GM10266 (cell line): ENCODE results near the gene SOX14.

Experiments
- DNase-seq: peaks from one replicate; pipeline ENCODE4 v3.0.0; 2012; ENCODE audit errors: extremely low spot score
- TF ChIP-seq, protein P1 (sequence below): IDR thresholded peaks from 2 replicates; pipeline ENCODE4 v1.5.1; 2012; ENCODE audit warnings: mild to moderate bottlenecking, low read depth; ENCODE audit not compliant: control insufficient read depth, insufficient read depth; ENCODE audit errors: missing control alignments

Gene SOX14

GRCh38 chr3:137769322-137770065 lies 5.4 kb downstream of the SOX14 start:
- TF ChIP-seq, protein P1, sequence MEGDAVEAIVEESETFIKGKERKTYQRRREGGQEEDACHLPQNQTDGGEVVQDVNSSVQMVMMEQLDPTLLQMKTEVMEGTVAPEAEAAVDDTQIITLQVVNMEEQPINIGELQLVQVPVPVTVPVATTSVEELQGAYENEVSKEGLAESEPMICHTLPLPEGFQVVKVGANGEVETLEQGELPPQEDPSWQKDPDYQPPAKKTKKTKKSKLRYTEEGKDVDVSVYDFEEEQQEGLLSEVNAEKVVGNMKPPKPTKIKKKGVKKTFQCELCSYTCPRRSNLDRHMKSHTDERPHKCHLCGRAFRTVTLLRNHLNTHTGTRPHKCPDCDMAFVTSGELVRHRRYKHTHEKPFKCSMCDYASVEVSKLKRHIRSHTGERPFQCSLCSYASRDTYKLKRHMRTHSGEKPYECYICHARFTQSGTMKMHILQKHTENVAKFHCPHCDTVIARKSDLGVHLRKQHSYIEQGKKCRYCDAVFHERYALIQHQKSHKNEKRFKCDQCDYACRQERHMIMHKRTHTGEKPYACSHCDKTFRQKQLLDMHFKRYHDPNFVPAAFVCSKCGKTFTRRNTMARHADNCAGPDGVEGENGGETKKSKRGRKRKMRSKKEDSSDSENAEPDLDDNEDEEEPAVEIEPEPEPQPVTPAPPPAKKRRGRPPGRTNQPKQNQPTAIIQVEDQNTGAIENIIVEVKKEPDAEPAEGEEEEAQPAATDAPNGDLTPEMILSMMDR, result no peak

GRCh38 chr3:137770066-137770834 lies 6.1 kb downstream of the SOX14 start:
- DNase-seq, result no peak

More at GRCh38 chr3:137769322-137770065, 5.4 kb downstream of the SOX14 start:
- DNase-seq, result no peak

GRCh38 chr3:137770835-137771399 lies 6.8 kb downstream of the SOX14 start:
- TF ChIP-seq, protein P1, result no peak
- no peak for DNase-seq

More at GRCh38 chr3:137770066-137770834, 6.1 kb downstream of the SOX14 start:
- TF ChIP-seq, protein P1, result no peak

DNA sequence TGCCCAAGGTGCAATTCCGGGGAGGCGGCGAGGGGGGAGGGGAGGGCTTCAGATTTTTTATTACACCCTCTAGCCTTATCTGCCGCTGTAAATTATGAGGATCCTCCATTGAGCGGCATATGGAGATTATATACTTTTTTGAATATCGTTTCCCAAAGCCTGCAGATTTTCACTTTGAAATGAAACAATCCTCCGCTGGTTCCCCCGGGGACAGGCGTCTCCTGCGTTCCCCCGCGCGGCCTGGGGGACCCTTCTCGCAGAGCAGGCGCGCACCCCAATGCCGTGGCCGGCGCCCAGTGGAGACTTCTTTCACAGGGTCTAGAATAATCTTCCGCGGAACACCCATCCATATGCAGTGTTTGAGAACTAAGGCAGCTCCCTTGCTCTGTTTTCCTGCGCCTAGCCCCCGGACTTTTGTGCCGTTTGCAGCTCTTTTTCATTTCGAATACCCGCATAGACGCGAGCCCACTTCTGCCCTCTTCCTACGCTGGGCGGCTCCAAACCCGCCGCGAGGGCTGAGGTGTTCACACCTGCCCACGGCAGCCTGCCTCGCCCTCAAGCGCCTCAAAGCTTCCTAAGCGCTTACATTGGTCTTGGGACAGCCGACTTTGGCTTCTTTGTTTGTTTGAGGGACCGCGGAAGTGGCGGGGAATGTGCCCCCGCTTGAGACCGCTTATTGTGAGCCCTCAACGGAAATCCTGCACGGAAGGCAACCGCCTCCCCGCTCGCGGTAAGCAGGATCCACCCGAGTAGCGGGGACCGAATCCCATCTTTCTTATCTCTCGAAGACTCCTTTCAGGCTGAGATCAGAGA lies 7.5 kb downstream of the SOX14 start:
- TF ChIP-seq, protein P1, result no peak
- no peak for DNase-seq

- no peak for DNase-seq
- TF ChIP-seq, protein P1, result no peak
Measured at GRCh38 chr3:137772214-137772955, 8.3 kb downstream of the SOX14 start.

GRCh38 chr3:137778941-137779340 lies 14.8 kb downstream of the SOX14 start:
- no peak for DNase-seq
- TF ChIP-seq, protein P1, result no peak
